Measurements from ENCODE around the gene MLLT10.

Gene MLLT10

GRCh38 chr10:21687266-21688008 is 153.4 kb downstream of the MLLT10 start:
- Histone ChIP-seq H3K27ac (peak overlapping the region; percentile 54; the same call in 1 of the 2 replicates), H3K9me3 (ENCODE audit: low read depth, low read length) (no peaks in the 10 kb centered on the region), H3K36me3 (ENCODE audit: insufficient read depth, low read length) (no peaks in the 10 kb centered on the region), H3K4me3 (no peak overlapping the region), H3K9ac (ENCODE audit: insufficient read length) (no peak overlapping the region)
- no peak for DNase-seq (ENCODE audit: low read depth, low spot score)
- no peak for TF ChIP-seq FOXP2 (optimal IDR thresholded peaks at IDR 0.05; ENCODE audit: control extremely low read depth, extremely low read length, insufficient read depth)

- TF ChIP-seq POLR2AphosphoS5 (IDR thresholded peaks at IDR 0.05; ENCODE audit: borderline replicate concordance, low read depth, low read length) (no peak), EZH2 (IDR thresholded peaks at IDR 0.05) (no peak), FOXP2 (optimal IDR thresholded peaks at IDR 0.05; ENCODE audit: control extremely low read depth, extremely low read length, insufficient read depth) (no peak)
- Histone ChIP-seq H3K27ac (peak overlapping the region; percentile 19; the same call in 1 of the 2 replicates), H3K4me3 (no peak overlapping the region), H3K36me3 (ENCODE audit: insufficient read depth, low read length) (no peaks in the 10 kb centered on the region), H3K9me3 (ENCODE audit: low read depth, low read length) (no peaks in the 10 kb centered on the region), H3K9ac (ENCODE audit: insufficient read length) (no peak overlapping the region)
- no peak for DNase-seq (ENCODE audit: low read depth, low spot score)
These were observed 153.9 kb downstream of the MLLT10 start for GRCh38 chr10:21688009-21688332.

- no peak for DNase-seq (ENCODE audit: low read depth, low spot score)
- Histone ChIP-seq H3K9me3 (ENCODE audit: low read depth, low read length) (no peaks in the 10 kb centered on the region), H3K27ac (no peak overlapping the region), H3K4me3 (no peak overlapping the region), H3K36me3 (ENCODE audit: insufficient read depth, low read length) (no peaks in the 10 kb centered on the region), H3K9ac (ENCODE audit: insufficient read length) (no peak overlapping the region)
- TF ChIP-seq FOXP2 (optimal IDR thresholded peaks at IDR 0.05; ENCODE audit: control extremely low read depth, extremely low read length, insufficient read depth) (no peak), EZH2 (IDR thresholded peaks at IDR 0.05) (no peak), POLR2AphosphoS5 (IDR thresholded peaks at IDR 0.05; ENCODE audit: borderline replicate concordance, low read depth, low read length) (no peak)
These were observed 154.8 kb downstream of the MLLT10 start for GRCh38 chr10:21688870-21689269.

- 0 out of 2 replicates have a peak overlapping the region, but pooled peaks have one; percentile 13 for H3K27ac ChIP-seq
- no peaks in the 10 kb centered on the region; the same call in 1 of the 2 replicates for H3K36me3 ChIP-seq (ENCODE audit: insufficient read depth, low read length)
- no peak for DNase-seq (ENCODE audit: low read depth, low spot score)
- TF ChIP-seq POLR2AphosphoS5 (IDR thresholded peaks at IDR 0.05; ENCODE audit: borderline replicate concordance, low read depth, low read length): no peak
- no peak for TF ChIP-seq FOXP2 (optimal IDR thresholded peaks at IDR 0.05; ENCODE audit: control extremely low read depth, extremely low read length, insufficient read depth)
- no peak for TF ChIP-seq EZH2 (IDR thresholded peaks at IDR 0.05)
- H3K9ac ChIP-seq (ENCODE audit: insufficient read length): no peak overlapping the region
- no peak overlapping the region for H3K4me3 ChIP-seq
- H3K9me3 ChIP-seq (ENCODE audit: low read depth, low read length): no peaks in the 10 kb centered on the region
These were observed 155.8 kb downstream of the MLLT10 start for GRCh38 chr10:21689881-21690280.

- Histone ChIP-seq H3K27ac (no peak overlapping the region), H3K9me3 (ENCODE audit: low read depth, low read length) (no peaks in the 10 kb centered on the region), H3K36me3 (ENCODE audit: insufficient read depth, low read length) (peaks cover 7% of the 10 kb centered on the region; the same call in 1 of the 2 replicates), H3K9ac (ENCODE audit: insufficient read length) (no peak overlapping the region), H3K4me3 (no peak overlapping the region)
- no peak for TF ChIP-seq EZH2 (IDR thresholded peaks at IDR 0.05)
- TF ChIP-seq FOXP2 (optimal IDR thresholded peaks at IDR 0.05; ENCODE audit: control extremely low read depth, extremely low read length, insufficient read depth): no peak
- TF ChIP-seq POLR2AphosphoS5 (IDR thresholded peaks at IDR 0.05; ENCODE audit: borderline replicate concordance, low read depth, low read length): no peak
- DNase-seq (ENCODE audit: low read depth, low spot score): no peak
These were observed 158.9 kb downstream of the MLLT10 start for GRCh38 chr10:21692916-21693315.

GRCh38 chr10:21693418-21693817 is 159.4 kb downstream of the MLLT10 start:
- peaks cover 10% of the 10 kb centered on the region; the same call in 1 of the 2 replicates for H3K36me3 ChIP-seq (ENCODE audit: insufficient read depth, low read length)
- TF ChIP-seq POLR2AphosphoS5 (IDR thresholded peaks at IDR 0.05; ENCODE audit: borderline replicate concordance, low read depth, low read length): no peak
- no peak for TF ChIP-seq FOXP2 (optimal IDR thresholded peaks at IDR 0.05; ENCODE audit: control extremely low read depth, extremely low read length, insufficient read depth)
- no peak for TF ChIP-seq EZH2 (IDR thresholded peaks at IDR 0.05)
- H3K9me3 ChIP-seq (ENCODE audit: low read depth, low read length): no peaks in the 10 kb centered on the region
- no peak overlapping the region for H3K27ac ChIP-seq
- H3K9ac ChIP-seq (ENCODE audit: insufficient read length): no peak overlapping the region
- no peak for DNase-seq (ENCODE audit: low read depth, low spot score)
- no peak overlapping the region for H3K4me3 ChIP-seq

- peaks cover 10% of the 10 kb centered on the region; the same call in 1 of the 2 replicates for H3K36me3 ChIP-seq (ENCODE audit: insufficient read depth, low read length)
- TF ChIP-seq EZH2 (IDR thresholded peaks at IDR 0.05): no peak
- TF ChIP-seq POLR2AphosphoS5 (IDR thresholded peaks at IDR 0.05; ENCODE audit: borderline replicate concordance, low read depth, low read length): no peak
- TF ChIP-seq FOXP2 (optimal IDR thresholded peaks at IDR 0.05; ENCODE audit: control extremely low read depth, extremely low read length, insufficient read depth): no peak
These were observed 160.6 kb downstream of the MLLT10 start for GRCh38 chr10:21694631-21695030.

GRCh38 chr10:21696302-21696701 is 162.3 kb downstream of the MLLT10 start:
- Histone ChIP-seq H3K9me3 (ENCODE audit: low read depth, low read length) (no peaks in the 10 kb centered on the region), H3K36me3 (ENCODE audit: insufficient read depth, low read length) (peaks cover 10% of the 10 kb centered on the region; the same call in 1 of the 2 replicates), H3K9ac (ENCODE audit: insufficient read length) (no peak overlapping the region), H3K27ac (no peak overlapping the region), H3K4me3 (no peak overlapping the region)
- TF ChIP-seq FOXP2 (optimal IDR thresholded peaks at IDR 0.05; ENCODE audit: control extremely low read depth, extremely low read length, insufficient read depth) (no peak), POLR2AphosphoS5 (IDR thresholded peaks at IDR 0.05; ENCODE audit: borderline replicate concordance, low read depth, low read length) (no peak), EZH2 (IDR thresholded peaks at IDR 0.05) (no peak)
- DNase-seq (ENCODE audit: low read depth, low spot score): no peak

More at GRCh38 chr10:21694631-21695030, 160.6 kb downstream of the MLLT10 start:
- H3K27ac ChIP-seq: no peak overlapping the region
- no peak for DNase-seq (ENCODE audit: low read depth, low spot score)
- no peak overlapping the region for H3K4me3 ChIP-seq
- no peaks in the 10 kb centered on the region for H3K9me3 ChIP-seq (ENCODE audit: low read depth, low read length)
- H3K9ac ChIP-seq (ENCODE audit: insufficient read length): no peak overlapping the region
